K562 (cell line): ENCODE measurements around the gene SLC25A18. TPM values are rescaled to one million over a fixed set of nuclear protein-coding genes. Genes with fewer than 3 reads are reported as not detected.

Experiments
- ATAC-seq: fragments of 200-7000 bp; cut with Tn5 transposase; 3 replicates; pipeline ENCODE4 v1.9.1; 2020; ENCODE audit warnings: moderate library complexity
- BruUV-seq: library from RNA; stranded (reverse); fragments of 400-500 nt; replicated peaks from 2 replicates; lab custom pipeline; 2021; lab: Mats Ljungman, UMichigan
- CTCF ChIA-PET: fragments of 300-600 bp; formaldehyde crosslinking; extraction: SDS; loops from one replicate; lab custom pipeline; 2021; ENCODE audit warnings: low intra/inter-chr PET ratio; lab: Yijun Ruan, JAX
- POLR2A ChIA-PET: fragments of 300-600, 350-650 bp; sonication (Branson Sonifier 250); formaldehyde crosslinking; extraction: SDS; loops from one replicate; lab custom pipeline; 2021; ENCODE audit warnings: antibody characterized with exemption, inconsistent platforms; lab: Yijun Ruan, JAX
- DNase-seq, 4 experiments: peaks; one replicate each; pipeline versions ENCODE4 v3.0.0 to v3.0.0-alpha.2; 2011 to 2018; ENCODE audit warnings: low spot score in 3 of 4, mixed read lengths in 3 of 4; ENCODE audit errors: extremely low read depth in 1 of 4
- FAIRE-seq: peaks from 2 replicates; lab custom pipeline; 2011; peaks lifted over from hg19 to GRCh38; lab: Jason Lieb, UNC
- H2AFZ ChIP-seq: 2 replicates; pipeline ENCODE4 v1.6.0; 2011; ENCODE audit warnings: low read depth, low read length, control low read depth, inconsistent platforms
- H3K27ac ChIP-seq: fragments of 200-600 bp; 3 replicates; pipeline ENCODE4 v1.8.0; 2011; ENCODE audit warnings: low read depth, mild to moderate bottlenecking, control low read depth, inconsistent platforms, low read length, moderate library complexity, mixed read lengths; ENCODE audit errors: extremely low read depth
- H3K27me3 ChIP-seq, 2 experiments: fragments of 300-600 bp in 1 of 2; 2 replicates in 1 of 2; 3 replicates in 1 of 2; pipeline versions ENCODE4 v1.6.0 to v1.8.0; 2011; ENCODE audit warnings: inconsistent platforms in 2 of 2, low read length in 2 of 2, mild to moderate bottlenecking in 1 of 2, mixed read lengths in 1 of 2, moderate library complexity in 1 of 2; ENCODE audit not compliant: control insufficient read depth in 2 of 2, insufficient read depth in 2 of 2
- H3K36me3 ChIP-seq: fragments of 300-600 bp; 3 replicates; pipeline ENCODE4 v1.8.0; 2011; ENCODE audit warnings: mild to moderate bottlenecking, low read length, inconsistent platforms; ENCODE audit not compliant: control insufficient read depth, insufficient read depth
- H3K4me1 ChIP-seq, 2 experiments: fragments of 200-600 bp in 1 of 2; replicated peaks in 1 of 2; 2 replicates in 1 of 2; 3 replicates in 1 of 2; pipeline versions ENCODE4 v1.5.1 to v1.8.0; 2011; ENCODE audit warnings: inconsistent platforms in 2 of 2, low read length in 2 of 2, mild to moderate bottlenecking in 1 of 2, mixed read lengths in 1 of 2, moderate library complexity in 1 of 2; ENCODE audit not compliant: control insufficient read depth in 2 of 2, insufficient read depth in 2 of 2
- H3K4me2 ChIP-seq: 2 replicates; pipeline ENCODE4 v1.6.1; 2011; ENCODE audit warnings: low read length, control low read depth, inconsistent platforms, mixed read lengths; ENCODE audit not compliant: insufficient read depth
- H3K4me3 ChIP-seq: fragments of 200-600 bp; sonication (generic), shearing (Covaris generic); 2 replicates; pipeline ENCODE4 v1.5.1; 2016; ENCODE audit warnings: control low read depth, inconsistent platforms
- H3K79me2 ChIP-seq: fragments of 200-600 bp; 3 replicates; pipeline ENCODE4 v1.8.0; 2011; ENCODE audit warnings: low read length, inconsistent platforms; ENCODE audit not compliant: control insufficient read depth, insufficient read depth
- H3K9ac ChIP-seq, 2 experiments: 2 replicates each; pipeline versions ENCODE4 v1.6.0 to v1.6.1; 2011; ENCODE audit warnings: low read depth in 2 of 2, low read length in 2 of 2, control low read depth in 1 of 2, inconsistent platforms in 1 of 2, mild to moderate bottlenecking in 1 of 2, mixed read lengths in 1 of 2; ENCODE audit not compliant: insufficient read depth in 1 of 2
- H3K9me1 ChIP-seq: one replicate; pipeline ENCODE4 v1.6.0; 2011; ENCODE audit warnings: inconsistent platforms, mild to moderate bottlenecking, low read length, moderate library complexity; ENCODE audit not compliant: control insufficient read depth, insufficient read depth
- H3K9me3 ChIP-seq: replicated peaks from 2 replicates; pipeline ENCODE4 v1.5.1; 2011; ENCODE audit warnings: low read depth, low read length, inconsistent platforms; ENCODE audit not compliant: control insufficient read depth, insufficient read depth
- H4K20me1 ChIP-seq: replicated peaks from 2 replicates; pipeline ENCODE4 v1.6.1; 2011; ENCODE audit warnings: low read length, inconsistent platforms, mixed read lengths; ENCODE audit not compliant: control insufficient read depth, insufficient read depth
- BRCA1 ChIP-seq, 2 experiments: fragments of 450-650 bp in 1 of 2; sonication (generic) in 1 of 2; formaldehyde crosslinking in 1 of 2; IDR thresholded peaks; 2 replicates each; pipeline versions ENCODE4 v1.5.0 to v1.6.1; 2017 to 2020; ENCODE audit warnings: mild to moderate bottlenecking in 1 of 2, missing genetic modification reagents in 1 of 2
- FOXA3 ChIP-seq, 2 experiments: fragments of 450-650 bp in 1 of 2; sonication (generic) in 1 of 2; formaldehyde crosslinking; IDR thresholded peaks in 1 of 2; conservative IDR thresholded peaks in 1 of 2; 2 replicates each; pipeline versions ENCODE4 v1.4.0 to v1.8.0; 2020 to 2022; ENCODE audit warnings: mild to moderate bottlenecking in 2 of 2, missing genetic modification reagents in 1 of 2
- GABPA ChIP-seq: fragments of 200-800 bp; sonication (Bioruptor generic); conservative IDR thresholded peaks from 2 replicates; pipeline ENCODE4 v1.6.1; 2016; ENCODE audit warnings: low read depth, missing genetic modification characterization, missing compliant biosample characterization
- HSF4 ChIP-seq: fragments of 250-450 bp; sonication (Bioruptor Pico); IDR thresholded peaks from 2 replicates; pipeline ENCODE4 v2.1.2; 2022; ENCODE audit warnings: mild to moderate bottlenecking, moderate library complexity, borderline replicate concordance
- KAT8 ChIP-seq: fragments of 450-650 bp; IDR thresholded peaks from 2 replicates; pipeline ENCODE4 v1.6.1; 2016; ENCODE audit warnings: low read depth, mild to moderate bottlenecking
- MTA2 ChIP-seq: fragments of 450-650 bp; IDR thresholded peaks from 2 replicates; pipeline ENCODE4 v1.6.1; 2016; ENCODE audit warnings: low read depth
- RBM39 ChIP-seq: fragments of 200-400 bp; formaldehyde crosslinking; optimal IDR thresholded peaks from 2 replicates; pipeline ENCODE3; 2018; ENCODE audit warnings: low read depth, low read length
- SOX6 ChIP-seq: fragments of 450-650 bp; IDR thresholded peaks from 2 replicates; pipeline ENCODE4 v1.6.1; 2014; ENCODE audit warnings: mild to moderate bottlenecking
- TCF7L2 ChIP-seq: fragments of 150-350 bp; IDR thresholded peaks from 2 replicates; pipeline ENCODE4 v1.6.1; 2016; ENCODE audit warnings: low read depth, mild to moderate bottlenecking, low read length, moderate library complexity
- TEAD2 ChIP-seq: fragments of 450-650 bp; IDR thresholded peaks from 2 replicates; pipeline ENCODE4 v1.6.1; 2016; ENCODE audit warnings: missing genetic modification characterization, control low read depth, missing compliant biosample characterization
- THAP7 ChIP-seq: fragments of 250-450 bp; sonication (Bioruptor Pico); IDR thresholded peaks from 2 replicates; pipeline ENCODE4 v1.5.0; 2021
- U2AF2 ChIP-seq: fragments of 200-400 bp; formaldehyde crosslinking; optimal IDR thresholded peaks from 2 replicates; pipeline ENCODE3; 2017; ENCODE audit warnings: low read depth, mild to moderate bottlenecking, low read length
- ZNF561 ChIP-seq: fragments of 450-650 bp; formaldehyde crosslinking; conservative IDR thresholded peaks from 2 replicates; pipeline ENCODE4 v1.4.0; 2020; ENCODE audit warnings: mild to moderate bottlenecking, moderate library complexity
- ZNF589 ChIP-seq: fragments of 200-800 bp; sonication (Bioruptor generic); IDR thresholded peaks from 2 replicates; pipeline ENCODE4 v1.6.1; 2016; ENCODE audit warnings: low read depth, missing genetic modification characterization, missing compliant biosample characterization
- WGBS: fragments of 100-300 bp; shearing (Covaris generic); methylation state at CpG from one replicate; pipeline ENCODE4 v1.1.6; 2016; ENCODE audit warnings: low coverage, mixed read lengths; ENCODE audit not compliant: insufficient coverage; ENCODE audit errors: missing lambda C conversion rate; 5-methylcytosine and 5-hydroxymethylcytosine counted together
- in situ Hi-C: fragments of 300-500 bp; cut with MboI; formaldehyde crosslinking; loops from 4 replicates; pipeline ENCODE4 v1.15.0; 2018; ENCODE audit warnings: inconsistent platforms, mixed read lengths
- intact Hi-C: fragments of 100-400 bp; cut with micrococcal nuclease; formaldehyde crosslinking; loops from 2 replicates; pipeline ENCODE4 v1.14.2; 2022
- polyA plus RNA-seq, 8 experiments: library from polyadenylated mRNA; depleted of rRNA in 4 of 8; stranded (reverse) in 5 of 8; unstranded in 3 of 8; fragments of >200 nt; fragmentation: Nextera tagmentation in 2 of 8; fragmentation: Illumina TruSeq in 1 of 8; extraction: Ambion mirVana in 2 of 8; extraction: Trizol in 1 of 8; gene quantifications; 2 replicates each; pipeline versions ENCODE4 v1.2.1 to v1.2.3, GENCODE V29; 2011 to 2014; ENCODE audit warnings: inconsistent platforms in 1 of 8, missing spikeins in 1 of 8
- total RNA-seq, 7 experiments: library from RNA; depleted of rRNA in 6 of 7; stranded (reverse); fragments of >200 nt in 6 of 7; fragmentation: Illumina TruSeq in 2 of 7; extraction: Trizol in 2 of 7; gene quantifications; 2 replicates each; pipeline versions ENCODE4 v1.2.1 to v1.2.3, GENCODE V29; 2011 to 2021; ENCODE audit warnings: low replicate concordance in 1 of 7
- TF ChIP-seq, protein P1 (sequence below): fragments of 250-450 bp; sonication (Bioruptor Pico); IDR thresholded peaks from 2 replicates; pipeline ENCODE4 v1.4.0; 2020; ENCODE audit warnings: mild to moderate bottlenecking, moderate library complexity
- TF ChIP-seq, protein P2 (sequence below): IDR thresholded peaks from 2 replicates; pipeline ENCODE4 v1.6.1; 2011; ENCODE audit not compliant: insufficient read length; ENCODE audit errors: extremely low read depth

SLC25A18 gene
- total and polyA plus RNA-seq, 9 of the 15 experiments (the other 6 are each of a cell fraction or from before 2014, with no cell fraction given) = 0.04 TPM; not detected in 8

DNA sequence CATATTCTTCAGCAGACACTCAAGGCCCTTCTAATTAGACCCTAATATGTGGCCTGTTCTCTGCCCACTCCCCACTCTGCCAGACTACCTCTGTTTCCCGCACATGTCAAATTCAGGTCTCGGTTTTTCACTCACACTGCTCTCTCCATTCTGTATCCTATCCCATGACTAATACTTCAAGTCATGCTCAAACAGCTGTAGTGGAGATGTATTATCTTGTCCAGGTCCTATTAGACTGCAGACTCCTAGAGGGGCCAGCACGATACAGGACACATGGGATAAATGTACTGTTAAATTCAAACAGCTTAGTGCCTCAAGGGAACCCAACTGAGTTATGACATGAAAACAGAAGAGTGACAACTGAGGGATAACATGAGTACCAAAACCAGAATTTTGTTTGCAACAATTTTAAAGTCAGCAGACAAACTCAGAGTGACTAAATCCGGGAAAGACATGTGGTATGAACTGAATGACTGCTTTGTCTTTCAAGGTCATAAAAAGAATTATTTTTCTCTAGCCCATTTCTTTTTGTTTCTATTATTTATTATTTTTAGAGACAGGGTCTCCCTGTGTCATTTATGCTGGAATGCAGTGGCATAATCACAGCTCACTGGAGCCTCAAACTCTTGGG, 44.7 kb downstream of the SLC25A18 start:
- ATAC-seq = 0 out of 3 replicates have a peak, but pooled peaks have one; percentile 39
- in situ Hi-C loops = no loop called here
- intact Hi-C loops = no loop called here
- peaks cover 21% of the 10 kb centered on the region; the same call in 2 of the 3 replicates for H3K79me2 ChIP-seq
- ChIA-PET POLR2A (interaction anchor here (0.6 to 0.8 kb wide), 3 partner anchors 20 to 459 kb away, joined by 3 read pairs; no protein-coding TSS in a partner anchor), CTCF (no interaction called here)
- no peak overlapping the region for H3K4me2 ChIP-seq
- no peak for DNase-seq
- H3K9ac ChIP-seq = no peak overlapping the region
- no peak for TF ChIP-seq TCF7L2
- no peak for TF ChIP-seq TEAD2 (tag)
- TF ChIP-seq, protein P1, sequence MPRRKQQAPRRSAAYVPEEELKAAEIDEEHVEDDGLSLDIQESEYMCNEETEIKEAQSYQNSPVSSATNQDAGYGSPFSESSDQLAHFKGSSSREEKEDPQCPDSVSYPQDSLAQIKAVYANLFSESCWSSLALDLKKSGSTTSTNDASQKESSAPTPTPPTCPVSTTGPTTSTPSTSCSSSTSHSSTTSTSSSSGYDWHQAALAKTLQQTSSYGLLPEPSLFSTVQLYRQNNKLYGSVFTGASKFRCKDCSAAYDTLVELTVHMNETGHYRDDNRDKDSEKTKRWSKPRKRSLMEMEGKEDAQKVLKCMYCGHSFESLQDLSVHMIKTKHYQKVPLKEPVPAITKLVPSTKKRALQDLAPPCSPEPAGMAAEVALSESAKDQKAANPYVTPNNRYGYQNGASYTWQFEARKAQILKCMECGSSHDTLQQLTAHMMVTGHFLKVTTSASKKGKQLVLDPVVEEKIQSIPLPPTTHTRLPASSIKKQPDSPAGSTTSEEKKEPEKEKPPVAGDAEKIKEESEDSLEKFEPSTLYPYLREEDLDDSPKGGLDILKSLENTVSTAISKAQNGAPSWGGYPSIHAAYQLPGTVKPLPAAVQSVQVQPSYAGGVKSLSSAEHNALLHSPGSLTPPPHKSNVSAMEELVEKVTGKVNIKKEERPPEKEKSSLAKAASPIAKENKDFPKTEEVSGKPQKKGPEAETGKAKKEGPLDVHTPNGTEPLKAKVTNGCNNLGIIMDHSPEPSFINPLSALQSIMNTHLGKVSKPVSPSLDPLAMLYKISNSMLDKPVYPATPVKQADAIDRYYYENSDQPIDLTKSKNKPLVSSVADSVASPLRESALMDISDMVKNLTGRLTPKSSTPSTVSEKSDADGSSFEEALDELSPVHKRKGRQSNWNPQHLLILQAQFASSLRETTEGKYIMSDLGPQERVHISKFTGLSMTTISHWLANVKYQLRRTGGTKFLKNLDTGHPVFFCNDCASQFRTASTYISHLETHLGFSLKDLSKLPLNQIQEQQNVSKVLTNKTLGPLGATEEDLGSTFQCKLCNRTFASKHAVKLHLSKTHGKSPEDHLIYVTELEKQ (CRISPR knock-in tag) = no peak
- no peak for TF ChIP-seq FOXA3 (CRISPR knock-in tag; conservative IDR thresholded peaks at IDR 0.05 in 1 of 2, IDR thresholded peaks at IDR 0.05 in 1 of 2)
- TF ChIP-seq SOX6 = no peak
- TF ChIP-seq RBM39 = no peak
- TF ChIP-seq THAP7 = no peak
- no peak for TF ChIP-seq MTA2
- no peak for TF ChIP-seq U2AF2
- TF ChIP-seq ZNF561 (CRISPR knock-in tag) = no peak
- TF ChIP-seq BRCA1 (IDR thresholded peaks at IDR 0.05) = no peak
- TF ChIP-seq BRCA1 (CRISPR knock-in tag; IDR thresholded peaks at IDR 0.05) = no peak
- TF ChIP-seq ZNF589 (CRISPR knock-in tag) = no peak
- TF ChIP-seq, protein P2, sequence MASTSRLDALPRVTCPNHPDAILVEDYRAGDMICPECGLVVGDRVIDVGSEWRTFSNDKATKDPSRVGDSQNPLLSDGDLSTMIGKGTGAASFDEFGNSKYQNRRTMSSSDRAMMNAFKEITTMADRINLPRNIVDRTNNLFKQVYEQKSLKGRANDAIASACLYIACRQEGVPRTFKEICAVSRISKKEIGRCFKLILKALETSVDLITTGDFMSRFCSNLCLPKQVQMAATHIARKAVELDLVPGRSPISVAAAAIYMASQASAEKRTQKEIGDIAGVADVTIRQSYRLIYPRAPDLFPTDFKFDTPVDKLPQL = no peak
- TF ChIP-seq KAT8 = no peak
- TF ChIP-seq GABPA (tag) = no peak
- TF ChIP-seq HSF4 (CRISPR knock-in tag) = no peak
- TF ChIP-seq, all 486 proteins: peak for 0
- H3K27ac ChIP-seq = no peak overlapping the region
- H3K9me1 ChIP-seq = no peaks in the 10 kb centered on the region
- H3K4me3 ChIP-seq = no peak overlapping the region
- H3K9me3 ChIP-seq = no peaks in the 10 kb centered on the region
- H3K27me3 ChIP-seq = no peaks in the 10 kb centered on the region
- no peak overlapping the region for H2AFZ ChIP-seq
- H3K4me1 ChIP-seq = no peaks in the 10 kb centered on the region; a peak in 1 of 5 replicates
- H3K36me3 ChIP-seq = peaks cover 83% of the 10 kb centered on the region
- no TSS peak for BruUV-seq
- H4K20me1 ChIP-seq = no peaks in the 10 kb centered on the region
- 91% methylated on average over 4 of the region's 4 CpGs for WGBS
- no peak for FAIRE-seq
